HAP-1 (cell line): ENCODE data around the gene PLXNA1.

ENCODE experiments used
- DNase-seq, 2 experiments: peaks; one replicate each; pipeline ENCODE4 v3.0.0-alpha.2; 2016 to 2020; ENCODE audit warnings: low spot score in 2 of 2
- H3K27me3 ChIP-seq: fragments of 250-450 bp; sonication (Bioruptor Pico); 2 replicates; pipeline ENCODE4 v1.5.1; 2020; ENCODE audit warnings: low read depth, mild to moderate bottlenecking, moderate library complexity
- H3K36me3 ChIP-seq: fragments of 250-450 bp; sonication (Bioruptor Pico); replicated peaks from 2 replicates; pipeline ENCODE4 v1.5.1; 2020; ENCODE audit warnings: mild to moderate bottlenecking
- H3K4me1 ChIP-seq: fragments of 250-450 bp; sonication (Bioruptor Pico); 2 replicates; pipeline ENCODE4 v1.5.1; 2020; ENCODE audit warnings: mild to moderate bottlenecking
- H3K4me3 ChIP-seq: fragments of 250-450 bp; sonication (Bioruptor Pico); 2 replicates; pipeline ENCODE4 v1.5.1; 2020; ENCODE audit warnings: mild to moderate bottlenecking, moderate library complexity
- H3K9me3 ChIP-seq: fragments of 250-450 bp; sonication (Bioruptor Pico); 2 replicates; pipeline ENCODE4 v1.5.1; 2020; ENCODE audit warnings: mild to moderate bottlenecking, moderate library complexity
- in situ Hi-C: fragments of 300-500 bp; cut with MboI; formaldehyde crosslinking; loops from 3 replicates; pipeline ENCODE4 v1.14.3; 2020; ENCODE audit warnings: low sequenced_read_pairs, inconsistent platforms, mixed read lengths

The PLXNA1 gene

GRCh38 chr3:127022849-127023248, 39.9 kb downstream of the PLXNA1 start:
- Histone ChIP-seq H3K4me3 (no peak overlapping the region), H3K36me3 (peaks cover 48% of the 10 kb centered on the region), H3K4me1 (no peaks in the 10 kb centered on the region), H3K9me3 (no peaks in the 10 kb centered on the region), H3K27me3 (no peaks in the 10 kb centered on the region)
- no peak for DNase-seq
- in situ Hi-C loops = no loop called here

- no peaks in the 10 kb centered on the region for H3K4me1 ChIP-seq
- no peaks in the 10 kb centered on the region for H3K9me3 ChIP-seq
- H3K4me3 ChIP-seq = no peak overlapping the region
- in situ Hi-C loops = no loop called here
- H3K36me3 ChIP-seq = peaks cover 50% of the 10 kb centered on the region
- H3K27me3 ChIP-seq = no peaks in the 10 kb centered on the region
- DNase-seq = no peak
These were observed 42.5 kb downstream of the PLXNA1 start for GRCh38 chr3:127025456-127025855.

GRCh38 chr3:127026036-127026435, 43.1 kb downstream of the PLXNA1 start:
- DNase-seq = no peak
- Histone ChIP-seq H3K27me3 (no peaks in the 10 kb centered on the region), H3K4me3 (no peak overlapping the region), H3K36me3 (peaks cover 45% of the 10 kb centered on the region), H3K9me3 (no peaks in the 10 kb centered on the region), H3K4me1 (no peaks in the 10 kb centered on the region)
- in situ Hi-C loops = no loop called here

GRCh38 chr3:127026661-127027060, 43.7 kb downstream of the PLXNA1 start:
- DNase-seq = no peak
- no peaks in the 10 kb centered on the region for H3K27me3 ChIP-seq

GRCh38 chr3:127027061-127027735, 44.3 kb downstream of the PLXNA1 start:
- H3K4me3 ChIP-seq = no peak overlapping the region
- peaks cover 41% of the 10 kb centered on the region for H3K36me3 ChIP-seq
- H3K4me1 ChIP-seq = no peaks in the 10 kb centered on the region
- DNase-seq = no peak
- in situ Hi-C loops = no loop called here
- H3K27me3 ChIP-seq = no peaks in the 10 kb centered on the region
- no peaks in the 10 kb centered on the region for H3K9me3 ChIP-seq

More at GRCh38 chr3:127026661-127027060, 43.7 kb downstream of the PLXNA1 start:
- H3K4me1 ChIP-seq = no peaks in the 10 kb centered on the region
- no peaks in the 10 kb centered on the region for H3K9me3 ChIP-seq
- in situ Hi-C loops = no loop called here
- H3K4me3 ChIP-seq = no peak overlapping the region
- peaks cover 41% of the 10 kb centered on the region for H3K36me3 ChIP-seq

GRCh38 chr3:127027811-127028548, 45.1 kb downstream of the PLXNA1 start:
- peaks cover 35% of the 10 kb centered on the region for H3K36me3 ChIP-seq
- H3K4me3 ChIP-seq = no peak overlapping the region
- DNase-seq = no peak
- H3K27me3 ChIP-seq = no peaks in the 10 kb centered on the region
- no peaks in the 10 kb centered on the region for H3K9me3 ChIP-seq
- in situ Hi-C loops = no loop called here
- no peaks in the 10 kb centered on the region for H3K4me1 ChIP-seq

- H3K36me3 ChIP-seq = peaks cover 31% of the 10 kb centered on the region
These were observed 46.1 kb downstream of the PLXNA1 start for GRCh38 chr3:127028781-127029657.

GRCh38 chr3:127029658-127030507, 47.0 kb downstream of the PLXNA1 start:
- H3K36me3 ChIP-seq = peaks cover 29% of the 10 kb centered on the region
- DNase-seq = no peak
- in situ Hi-C loops = no loop called here

More at GRCh38 chr3:127028781-127029657, 46.1 kb downstream of the PLXNA1 start:
- DNase-seq = no peak
- Histone ChIP-seq H3K27me3 (no peaks in the 10 kb centered on the region), H3K9me3 (no peaks in the 10 kb centered on the region), H3K4me3 (no peak overlapping the region), H3K4me1 (no peaks in the 10 kb centered on the region)
- in situ Hi-C loops = no loop called here

GRCh38 chr3:127030508-127031412, 47.8 kb downstream of the PLXNA1 start:
- no peak for DNase-seq
- Histone ChIP-seq H3K4me3 (no peak overlapping the region), H3K27me3 (no peaks in the 10 kb centered on the region), H3K4me1 (no peaks in the 10 kb centered on the region), H3K9me3 (no peaks in the 10 kb centered on the region), H3K36me3 (peaks cover 29% of the 10 kb centered on the region)
- in situ Hi-C loops = no loop called here

More at GRCh38 chr3:127029658-127030507, 47.0 kb downstream of the PLXNA1 start:
- Histone ChIP-seq H3K4me1 (no peaks in the 10 kb centered on the region), H3K4me3 (no peak overlapping the region), H3K9me3 (no peaks in the 10 kb centered on the region), H3K27me3 (no peaks in the 10 kb centered on the region)

- in situ Hi-C loops = no loop called here
- Histone ChIP-seq H3K27me3 (no peaks in the 10 kb centered on the region), H3K4me3 (no peak overlapping the region), H3K4me1 (no peaks in the 10 kb centered on the region), H3K36me3 (peaks cover 29% of the 10 kb centered on the region), H3K9me3 (no peaks in the 10 kb centered on the region)
- no peak for DNase-seq
These were observed 48.5 kb downstream of the PLXNA1 start for GRCh38 chr3:127031413-127031810.

GRCh38 chr3:127031845-127032244, 48.9 kb downstream of the PLXNA1 start:
- H3K4me1 ChIP-seq = no peaks in the 10 kb centered on the region
- in situ Hi-C loops = no loop called here
- no peaks in the 10 kb centered on the region for H3K9me3 ChIP-seq
- H3K4me3 ChIP-seq = no peak overlapping the region
- no peaks in the 10 kb centered on the region for H3K27me3 ChIP-seq
- DNase-seq = no peak
- peaks cover 25% of the 10 kb centered on the region for H3K36me3 ChIP-seq

- in situ Hi-C loops = no loop called here
- no peak for DNase-seq
- Histone ChIP-seq H3K27me3 (no peaks in the 10 kb centered on the region), H3K9me3 (no peaks in the 10 kb centered on the region), H3K4me1 (no peaks in the 10 kb centered on the region), H3K36me3 (peaks cover 24% of the 10 kb centered on the region), H3K4me3 (no peak overlapping the region)
These were observed 49.5 kb downstream of the PLXNA1 start for GRCh38 chr3:127032296-127032990.
